ENCODE measurements around the gene KIAA0825.

- TF ChIP-seq GATA2 (IDR thresholded peaks at IDR 0.05; ENCODE audit: low read depth, low read length) (no peak), GATA3 (IDR thresholded peaks at IDR 0.05; ENCODE audit: low read depth, low read length) (no peak)
These were observed 117.0 kb downstream of the KIAA0825 start for GRCh38 chr5:94501365-94501764.
